Activated CD8-positive, alpha-beta memory T cell treated with anti-CD3 and anti-CD28 coated beads, Interleukin-2, amount 50 U/mL, for 48 hours (primary cell): ENCODE results near the gene LRRC3.
A peak's percentile ranks its signal among the peaks of the same experiment; 100 is the strongest.

Experiments used
- DNase-seq: peaks from one replicate; pipeline ENCODE4 v3.0.0-alpha.2; 2020

The LRRC3 gene

GRCh38 chr21:44480200-44481053 is 25.1 kb downstream of the LRRC3 start:
- no peak for DNase-seq

GRCh38 chr21:44482581-44483287 is 27.4 kb downstream of the LRRC3 start:
- DNase-seq: no peak

- DNase-seq: no peak
Measured at GRCh38 chr21:44483288-44484237, 28.3 kb downstream of the LRRC3 start.

GRCh38 chr21:44484498-44485253 is 29.4 kb downstream of the LRRC3 start:
- no peak for DNase-seq

GRCh38 chr21:44485254-44485793 is 30.0 kb downstream of the LRRC3 start:
- peak; percentile 75 for DNase-seq

GRCh38 chr21:44485796-44486195 is 30.5 kb downstream of the LRRC3 start:
- no peak for DNase-seq

GRCh38 chr21:44486302-44486701 is 31.0 kb downstream of the LRRC3 start:
- DNase-seq: no peak

GRCh38 chr21:44487831-44488230 is 32.5 kb downstream of the LRRC3 start:
- peak; percentile 87 for DNase-seq

- no peak for DNase-seq
Measured at GRCh38 chr21:44489962-44490361, 34.7 kb downstream of the LRRC3 start.

GRCh38 chr21:44490405-44490804 is 35.1 kb downstream of the LRRC3 start:
- no peak for DNase-seq

- no peak for DNase-seq
Measured at GRCh38 chr21:44490816-44491215, 35.5 kb downstream of the LRRC3 start.

GRCh38 chr21:44492567-44493385 is 37.5 kb downstream of the LRRC3 start:
- DNase-seq: no peak

GRCh38 chr21:44494418-44494817 is 39.1 kb downstream of the LRRC3 start:
- no peak for DNase-seq

GRCh38 chr21:44494956-44495355 is 39.6 kb downstream of the LRRC3 start:
- no peak for DNase-seq

- no peak for DNase-seq
Measured at GRCh38 chr21:44495611-44496563, 40.6 kb downstream of the LRRC3 start.

GRCh38 chr21:44496564-44497550 is 41.5 kb downstream of the LRRC3 start:
- DNase-seq: no peak

GRCh38 chr21:44497703-44498126 is 42.4 kb downstream of the LRRC3 start:
- DNase-seq: no peak
